HCEC 1CT (cell line): ENCODE measurements around the gene FHOD3.

Experiments used
- DNase-seq: peaks from one replicate; pipeline ENCODE4 v3.0.0-alpha.2; 2017

FHOD3 gene

DNA sequence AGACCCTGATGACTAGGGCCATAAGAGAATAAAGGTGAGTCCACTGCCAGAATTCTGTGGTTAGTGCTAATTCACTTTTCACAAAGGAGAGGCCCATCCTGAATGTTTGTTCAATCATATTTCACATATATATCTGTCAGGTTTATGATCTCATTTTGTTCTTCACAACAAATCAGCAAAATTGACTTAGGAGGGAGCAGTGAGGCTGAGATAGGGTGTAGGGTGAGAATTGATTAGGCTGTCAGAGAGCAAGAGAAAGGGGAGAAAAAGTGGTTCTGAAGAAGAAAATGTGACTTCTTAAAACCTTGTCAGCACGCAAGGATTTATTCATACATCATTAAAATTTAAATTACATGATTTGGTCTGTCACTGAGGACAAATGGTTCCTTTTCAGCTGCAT, 117.7 kb downstream of the FHOD3 start:
- no peak for DNase-seq

DNA sequence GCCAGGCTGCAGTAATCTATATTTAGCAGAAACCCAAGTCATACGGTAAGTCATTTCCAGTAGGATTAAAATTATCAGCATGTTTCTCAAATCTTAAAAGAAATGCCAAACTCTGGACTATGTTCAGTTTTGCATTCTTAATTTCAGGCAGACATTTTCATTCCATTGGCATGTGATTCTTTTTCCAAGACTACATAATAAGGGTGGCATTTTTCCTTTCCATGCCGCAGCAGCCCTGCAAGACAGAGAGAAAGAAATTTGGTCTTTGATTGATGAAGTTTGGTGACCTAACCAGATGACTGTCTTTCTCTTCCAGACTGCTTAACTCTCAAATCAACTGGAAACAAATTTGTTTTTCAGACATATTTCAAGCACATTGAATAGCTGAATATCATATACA, 118.1 kb downstream of the FHOD3 start:
- DNase-seq = no peak

- no peak for DNase-seq
Measured at GRCh38 chr18:36419188-36419899, 121.8 kb downstream of the FHOD3 start.

- DNase-seq = peak; percentile 38
Measured at GRCh38 chr18:36419900-36420531, 122.5 kb downstream of the FHOD3 start.

- no peak for DNase-seq
Measured at GRCh38 chr18:36420826-36421225, 123.3 kb downstream of the FHOD3 start.

- no peak for DNase-seq
Measured at GRCh38 chr18:36424741-36425142, 127.2 kb downstream of the FHOD3 start.

DNA sequence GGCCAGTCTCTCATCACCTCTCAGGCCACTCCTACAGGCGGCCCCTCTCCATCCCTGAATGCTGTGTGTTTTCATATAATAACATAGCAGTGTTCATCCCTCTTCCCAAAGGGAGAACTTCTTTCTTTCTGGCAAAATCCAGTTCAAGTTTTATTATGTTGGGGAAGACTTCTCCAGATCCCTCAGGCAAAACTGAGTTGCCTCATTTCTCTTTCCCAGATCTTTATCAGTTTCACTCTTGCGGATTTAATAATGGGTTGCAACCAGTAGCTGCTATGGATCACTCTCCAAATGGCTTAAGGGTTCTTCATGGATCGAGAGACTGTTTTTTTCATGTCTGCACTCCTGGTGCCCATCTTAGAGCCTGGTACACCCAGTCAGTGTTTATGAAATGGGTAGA, 129.9 kb downstream of the FHOD3 start:
- no peak for DNase-seq

- no peak for DNase-seq
Measured at GRCh38 chr18:36427831-36428230, 130.3 kb downstream of the FHOD3 start.

GRCh38 chr18:36428431-36429029, 131.0 kb downstream of the FHOD3 start:
- DNase-seq = no peak

- no peak for DNase-seq
Measured at GRCh38 chr18:36432880-36433555, 135.5 kb downstream of the FHOD3 start.

DNA sequence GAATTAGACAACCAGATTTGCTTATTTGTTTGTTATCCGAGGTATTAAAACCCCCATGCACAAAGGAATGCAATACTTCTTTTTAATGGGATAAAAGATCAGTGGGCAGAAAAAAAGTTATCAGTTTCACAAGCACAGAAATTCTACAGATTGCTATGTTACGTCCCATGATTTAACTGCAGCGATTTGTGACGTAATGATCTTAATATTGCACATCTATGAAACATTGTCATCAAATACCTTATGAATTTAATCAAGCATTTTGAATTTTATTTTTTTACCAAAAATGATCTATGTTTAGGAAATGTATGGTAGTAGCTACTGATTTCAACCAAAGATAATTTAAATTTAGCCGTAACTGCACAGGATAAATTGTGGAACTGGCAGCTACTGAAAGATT, 138.9 kb downstream of the FHOD3 start:
- DNase-seq = no peak

GRCh38 chr18:36440614-36441013, 143.1 kb downstream of the FHOD3 start:
- no peak for DNase-seq

GRCh38 chr18:36441426-36442240, 144.1 kb downstream of the FHOD3 start:
- peak; percentile 42 for DNase-seq

DNA sequence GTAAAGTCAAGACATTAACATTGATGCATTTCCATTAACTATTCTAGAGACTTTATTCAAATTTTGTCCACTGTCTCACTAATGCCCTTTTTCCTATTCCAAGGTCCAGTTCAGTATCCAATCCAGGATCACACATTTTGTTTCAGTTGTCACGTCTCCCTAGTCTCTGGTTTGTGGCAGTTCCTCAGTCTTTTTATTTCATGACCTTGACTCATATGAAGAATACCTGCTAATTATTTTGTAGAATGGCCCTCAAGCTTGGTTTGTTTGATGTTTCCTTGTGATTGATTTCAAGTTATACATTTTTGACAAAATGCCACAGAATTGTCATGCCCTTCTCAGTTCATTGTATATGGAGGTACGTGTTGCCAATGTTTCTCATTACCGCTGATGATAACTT, 145.2 kb downstream of the FHOD3 start:
- no peak for DNase-seq

DNA sequence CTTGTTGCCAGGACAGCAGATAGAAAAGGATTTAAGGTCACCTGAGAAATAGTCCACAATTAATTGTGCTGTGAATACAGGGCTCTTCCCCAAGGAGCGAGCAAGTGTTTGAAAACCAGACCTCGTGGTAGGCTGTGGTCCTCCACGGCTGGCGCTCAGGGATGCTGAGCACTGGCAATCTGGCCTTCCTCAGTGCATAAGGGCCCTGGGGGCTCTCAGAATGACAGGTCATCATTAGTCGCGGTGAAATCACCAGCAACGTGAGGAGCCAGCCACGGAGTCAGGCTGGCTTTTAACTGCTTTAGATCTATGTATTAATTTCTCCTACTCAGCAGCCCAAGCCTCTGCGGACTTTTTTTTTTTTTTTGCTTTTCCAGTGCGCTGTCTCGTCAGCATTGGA, 148.5 kb downstream of the FHOD3 start:
- no peak for DNase-seq

DNA sequence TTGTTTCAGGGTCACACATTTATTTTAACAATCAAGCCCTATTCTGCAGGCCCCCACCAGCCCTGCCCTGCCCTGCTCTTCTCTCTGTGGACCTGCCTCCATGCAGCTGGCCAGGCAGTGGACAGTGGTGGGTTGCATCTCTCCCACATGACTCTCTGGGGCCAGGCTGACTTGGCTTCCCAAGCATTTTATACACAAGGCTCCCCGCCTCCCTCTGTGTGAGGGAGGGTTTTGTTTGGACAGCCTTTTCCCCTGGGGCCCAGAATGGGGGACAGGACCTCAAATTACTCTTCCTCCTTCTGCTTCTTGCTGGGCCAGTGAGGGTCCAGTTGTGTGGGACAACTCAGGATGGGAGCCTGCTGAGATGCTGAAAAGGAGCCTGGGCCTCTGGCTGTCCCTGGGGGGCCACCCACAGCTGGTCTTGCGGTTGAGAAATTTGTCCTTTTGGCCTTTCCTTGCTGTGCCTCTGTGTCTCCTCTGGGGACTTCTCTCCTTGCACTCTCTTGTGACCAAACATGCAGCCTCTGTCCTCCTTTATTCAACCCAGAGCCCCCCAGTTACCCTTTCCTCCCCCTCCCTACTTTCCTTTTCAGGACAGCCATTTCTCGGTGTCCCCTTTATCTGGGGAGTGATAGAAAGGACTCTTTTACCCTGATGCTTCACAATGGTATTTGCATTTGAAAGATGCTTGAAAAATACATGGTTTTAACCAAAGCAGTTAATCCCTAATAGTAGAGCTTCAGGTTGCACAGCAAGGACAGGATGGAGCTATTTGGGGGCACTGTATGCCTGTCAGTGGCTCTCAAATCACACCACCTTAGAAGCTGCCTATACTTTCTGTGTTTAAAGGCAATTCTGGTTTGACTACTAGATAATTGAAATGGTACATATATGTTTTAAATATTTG, 151.1 kb downstream of the FHOD3 start:
- DNase-seq = no peak

DNA sequence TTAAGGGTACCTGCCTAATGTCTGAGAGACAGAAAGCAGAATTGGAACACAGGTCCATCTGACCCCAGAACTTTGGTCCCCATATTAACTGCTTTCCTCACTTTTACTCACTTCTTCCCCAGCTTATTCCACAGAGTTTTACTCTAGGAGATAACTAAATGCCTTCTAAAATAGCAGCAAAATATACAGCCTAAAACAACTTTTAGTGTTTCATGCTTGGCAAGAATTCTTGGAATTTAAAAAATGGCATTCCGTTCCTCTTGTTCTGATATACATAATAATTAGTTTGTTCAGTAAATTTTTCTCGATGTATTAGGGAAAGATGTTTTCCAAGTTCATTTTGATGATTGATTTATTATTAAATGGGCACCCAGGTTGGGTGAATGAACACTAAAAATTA, 151.9 kb downstream of the FHOD3 start:
- no peak for DNase-seq

DNA sequence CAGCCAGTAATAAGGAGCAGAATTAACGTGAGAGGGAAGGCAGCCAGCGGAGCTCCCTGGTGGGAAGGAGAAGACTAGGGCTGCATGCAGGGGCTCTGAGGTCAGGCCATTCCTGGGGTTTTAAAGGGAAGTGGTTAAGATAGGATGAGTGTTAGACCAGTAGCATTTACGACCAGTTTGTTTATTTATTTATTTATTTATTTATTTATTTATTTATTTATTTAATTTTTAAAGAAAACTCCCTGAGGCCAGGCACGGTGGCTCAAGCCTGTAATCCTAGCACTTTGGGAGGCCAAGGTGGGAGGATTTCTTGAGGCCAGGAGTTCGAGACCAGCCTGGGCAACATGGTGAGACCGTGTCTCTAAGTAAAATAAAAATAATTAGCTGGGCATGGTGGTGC, 152.8 kb downstream of the FHOD3 start:
- no peak for DNase-seq

- DNase-seq = no peak
Measured at GRCh38 chr18:36451454-36452251, 154.1 kb downstream of the FHOD3 start.

DNA sequence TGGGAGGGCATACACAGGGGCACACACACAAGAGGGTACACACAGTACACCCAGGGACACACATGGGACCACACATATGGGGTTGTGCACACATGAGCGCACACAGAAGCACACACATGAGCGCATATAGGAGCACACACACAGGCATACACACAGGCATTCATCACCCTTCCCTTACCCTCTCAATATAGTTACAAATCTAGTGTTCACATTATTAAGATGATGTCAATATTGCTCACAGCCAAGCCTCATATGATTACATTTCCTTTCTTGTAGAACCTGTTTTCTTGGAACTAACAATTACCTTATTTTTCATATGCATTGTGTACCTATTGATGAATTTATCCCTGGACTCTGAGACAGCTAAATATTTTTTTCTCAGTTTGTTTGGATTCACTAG, 156.7 kb downstream of the FHOD3 start:
- DNase-seq = no peak

DNA sequence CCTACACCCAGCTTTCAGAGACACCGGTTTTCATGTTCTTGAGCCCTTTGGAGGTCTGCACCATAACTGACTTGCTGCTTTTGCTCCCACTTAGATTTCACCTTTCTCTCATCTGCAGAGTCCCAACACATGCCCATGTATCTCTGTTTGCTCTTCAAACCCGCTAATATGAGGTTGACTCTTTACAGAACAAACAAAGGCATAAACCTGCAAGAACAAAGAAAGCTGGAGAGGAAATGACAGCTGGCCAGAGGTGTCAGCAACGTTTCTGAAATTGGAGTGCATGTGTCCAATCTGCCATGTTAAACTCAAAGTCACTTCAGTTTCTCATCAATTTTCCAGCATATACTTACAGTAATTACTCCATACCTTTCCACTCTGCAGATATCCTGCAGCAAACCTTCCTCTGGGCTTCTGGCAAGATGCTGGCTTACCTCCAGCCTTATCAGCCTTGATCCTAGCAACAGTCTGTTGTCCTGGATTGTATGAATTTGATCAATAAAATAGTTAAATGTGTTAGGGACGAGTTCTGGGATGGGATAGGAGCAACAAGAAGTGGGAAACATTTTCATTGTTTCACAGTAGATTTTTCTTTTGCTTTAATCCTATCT, 157.4 kb downstream of the FHOD3 start:
- DNase-seq = no peak
